T1000 (cell line): Measurements from ENCODE around the gene SLC22A3.
A peak's percentile ranks its signal among the peaks of the same experiment; 100 is the strongest.
"Not testable (repeated sequence)": the region's sequence is repeated elsewhere in the genome, so short reads cannot be mapped to it uniquely, and the experiment has no call there.

Experiments
- DNase-seq: peaks from one replicate; lab custom pipeline; 2025; ENCODE audit warnings: mixed read lengths; lab: John Stamatoyannopoulos, UW

SLC22A3 gene

DNA sequence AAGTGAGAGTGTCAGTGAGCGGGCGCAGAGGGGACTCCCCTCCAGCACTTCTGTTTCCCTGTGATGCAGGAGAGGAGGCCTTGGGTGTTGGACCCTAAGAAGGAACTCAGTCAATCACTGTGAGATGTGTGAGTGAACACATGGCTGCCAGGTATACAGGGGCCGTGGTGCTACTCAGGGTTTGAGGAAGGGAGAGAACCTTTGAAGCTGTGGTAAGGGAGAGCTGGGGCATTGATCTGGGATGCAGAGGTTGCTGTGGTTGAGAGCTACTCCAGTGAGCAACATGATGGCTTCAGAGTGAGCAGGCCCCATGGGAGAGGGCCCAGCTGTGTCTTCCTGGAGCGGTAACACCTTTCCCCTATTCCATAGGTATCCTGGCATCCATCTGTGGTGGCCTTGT, 99.2 kb downstream of the SLC22A3 start:
- no peak for DNase-seq

- DNase-seq, result not testable (repeated sequence)
Measured at GRCh38 chr6:160449787-160450186, 101.6 kb downstream of the SLC22A3 start.

GRCh38 chr6:160450849-160451248, 102.7 kb downstream of the SLC22A3 start:
- no peak for DNase-seq

- no peak for DNase-seq
Measured at GRCh38 chr6:160454303-160454702, 106.1 kb downstream of the SLC22A3 start.

DNA sequence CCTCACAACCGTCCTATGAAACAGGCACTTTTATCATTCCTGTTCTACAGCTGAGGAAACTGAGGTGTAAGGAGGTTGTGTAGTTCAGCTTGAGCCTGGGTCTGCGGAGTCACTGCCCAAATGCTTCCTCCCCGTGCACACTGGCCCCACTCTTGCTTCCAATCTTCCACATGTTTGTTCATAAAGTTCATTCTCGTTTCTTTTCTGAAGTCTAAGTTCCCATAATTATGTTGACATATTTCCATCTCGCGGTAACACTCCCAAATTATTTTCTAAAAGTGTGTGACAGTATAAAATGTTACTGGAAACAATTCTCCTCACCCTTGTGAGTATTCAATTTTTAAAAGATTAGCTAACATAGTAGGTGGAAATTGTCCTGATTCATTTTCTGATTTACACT, 106.9 kb downstream of the SLC22A3 start:
- no peak for DNase-seq

GRCh38 chr6:160455541-160456213, 107.5 kb downstream of the SLC22A3 start:
- DNase-seq, result peak; percentile 48

- DNase-seq, result no peak
Measured at GRCh38 chr6:160456214-160456546, 108.0 kb downstream of the SLC22A3 start.

- no peak for DNase-seq
Measured at GRCh38 chr6:160457823-160458222, 109.6 kb downstream of the SLC22A3 start.

GRCh38 chr6:160461641-160462040, 113.5 kb downstream of the SLC22A3 start:
- DNase-seq, result no peak

- DNase-seq, result no peak
Measured at GRCh38 chr6:160462116-160462515, 113.9 kb downstream of the SLC22A3 start.

DNA sequence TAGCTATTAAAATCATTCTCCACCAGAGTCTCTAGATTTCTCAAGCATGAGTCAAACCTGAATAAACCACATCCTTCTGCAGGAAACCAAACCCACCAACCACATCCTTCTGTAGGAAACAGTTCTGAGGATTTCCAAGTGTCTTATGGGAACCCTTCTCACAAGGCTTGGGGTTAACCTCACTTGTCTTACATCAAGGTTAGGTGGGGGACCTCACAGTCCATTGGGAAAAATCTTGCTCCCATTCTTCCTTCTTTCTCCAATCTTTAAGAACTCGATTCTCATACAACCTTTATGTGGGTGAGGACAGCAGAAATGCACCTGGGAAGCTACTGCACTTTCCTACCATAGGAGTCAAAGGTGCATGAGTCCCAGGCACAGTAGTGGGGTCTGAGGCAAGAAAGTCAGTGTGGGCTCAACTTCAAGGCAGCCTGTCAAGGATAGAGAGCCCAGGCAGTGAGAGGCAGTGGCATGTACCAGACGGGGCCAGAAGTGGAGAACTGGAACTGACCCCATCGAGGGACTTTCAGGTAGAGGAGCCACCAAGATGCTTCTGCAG, 114.5 kb downstream of the SLC22A3 start:
- DNase-seq, result no peak

- no peak for DNase-seq
Measured at GRCh38 chr6:160464744-160465143, 116.6 kb downstream of the SLC22A3 start.

GRCh38 chr6:160467261-160467871, 119.2 kb downstream of the SLC22A3 start:
- DNase-seq, result not testable (repeated sequence)

GRCh38 chr6:160469153-160469552, 121.0 kb downstream of the SLC22A3 start:
- no peak for DNase-seq

- DNase-seq, result not testable (repeated sequence)
Measured at GRCh38 chr6:160476056-160476455, 127.9 kb downstream of the SLC22A3 start.

GRCh38 chr6:160477072-160477471, 128.9 kb downstream of the SLC22A3 start:
- DNase-seq, result not testable (repeated sequence)

- DNase-seq, result no peak
Measured at GRCh38 chr6:160477901-160478300, 129.7 kb downstream of the SLC22A3 start.

DNA sequence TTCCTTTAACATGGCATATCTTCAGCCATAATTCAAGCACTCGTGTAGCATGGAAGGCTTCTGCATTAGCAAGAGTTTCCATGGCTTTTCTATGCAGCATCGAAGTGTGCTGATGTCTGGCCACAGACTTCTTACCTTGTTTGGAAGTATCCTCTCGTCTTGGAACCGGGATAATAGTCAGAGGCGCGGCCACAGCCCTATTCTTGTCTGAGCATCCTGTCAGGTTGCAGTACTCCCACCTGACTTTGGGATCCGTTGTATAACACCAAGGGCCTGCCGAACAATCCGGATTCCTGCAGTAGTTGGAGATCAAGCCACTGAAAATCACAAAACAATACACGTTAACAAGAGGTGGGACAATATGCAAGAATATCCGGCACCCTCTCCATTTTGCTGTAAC, 138.9 kb downstream of the SLC22A3 start:
- DNase-seq, result no peak

DNA sequence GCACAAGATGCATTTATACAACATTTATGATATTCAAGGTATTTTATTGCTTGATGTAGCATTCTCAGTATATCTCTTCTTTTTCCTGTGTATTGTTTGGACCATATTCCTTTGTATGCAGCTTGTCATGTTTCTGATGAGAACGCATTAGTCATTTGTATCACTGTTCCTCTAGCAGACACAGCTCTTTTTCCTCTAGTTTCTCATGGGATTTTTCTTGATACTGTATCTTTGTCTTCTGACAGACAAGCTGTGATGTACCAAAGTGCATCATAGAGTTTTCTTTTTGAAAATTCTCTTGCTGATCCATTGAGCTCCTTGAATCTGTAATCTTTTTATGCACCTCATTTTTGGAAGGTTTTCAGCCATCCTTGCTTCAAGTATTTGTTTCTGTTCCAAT, 140.9 kb downstream of the SLC22A3 start:
- DNase-seq, result no peak

DNA sequence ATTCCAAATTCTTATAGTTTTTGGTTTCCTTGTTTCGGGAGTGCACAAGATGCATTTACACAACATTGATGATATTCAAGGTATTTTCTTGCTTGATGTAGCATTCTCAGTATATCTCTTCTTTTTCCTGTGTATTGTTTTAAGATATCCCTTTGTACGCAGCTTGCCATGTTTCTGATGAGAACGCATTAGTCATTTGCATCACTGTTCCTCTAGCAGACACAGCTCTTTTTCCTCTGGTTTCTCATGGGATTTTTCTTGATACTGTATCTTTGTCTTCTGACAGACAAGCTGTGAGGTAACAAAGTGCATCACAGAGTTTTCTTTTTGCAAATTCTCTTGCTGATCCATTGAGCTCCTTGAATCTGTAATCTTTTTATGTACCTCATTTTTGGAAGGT, 146.4 kb downstream of the SLC22A3 start:
- no peak for DNase-seq

GRCh38 chr6:160500639-160501038, 152.5 kb downstream of the SLC22A3 start:
- DNase-seq, result no peak
